ENCODE measurements around the gene KIF21B.

KIF21B gene

GRCh38 chr1:200922406-200922805, 101.1 kb downstream of the KIF21B start:
- no peaks in the 10 kb centered on the region for H3K27me3 ChIP-seq (ENCODE audit: insufficient read depth, poor library complexity, severe bottlenecking)
- TF ChIP-seq REST (IDR thresholded peaks at IDR 0.05; ENCODE audit: insufficient replicate concordance, low read depth), result no peak
- no peak for TF ChIP-seq CTCF (IDR thresholded peaks at IDR 0.05; ENCODE audit: insufficient read depth, low read length)
- no peak for TF ChIP-seq GABPA (IDR thresholded peaks at IDR 0.05; ENCODE audit: low read depth)
- no peak for TF ChIP-seq POLR2AphosphoS5 (IDR thresholded peaks at IDR 0.05; ENCODE audit: low read depth)
- no peak for TF ChIP-seq SPI1 (IDR thresholded peaks at IDR 0.05; ENCODE audit: borderline replicate concordance, low read depth)
- H3K4me3 ChIP-seq (replicated peaks; ENCODE audit: insufficient read depth, low read length), result no peak overlapping the region
- DNase-seq (ENCODE audit: low read depth in 1 of 2, low spot score in 1 of 2), result no peak
- no peak overlapping the region for H3K27ac ChIP-seq (replicated peaks)

DNA sequence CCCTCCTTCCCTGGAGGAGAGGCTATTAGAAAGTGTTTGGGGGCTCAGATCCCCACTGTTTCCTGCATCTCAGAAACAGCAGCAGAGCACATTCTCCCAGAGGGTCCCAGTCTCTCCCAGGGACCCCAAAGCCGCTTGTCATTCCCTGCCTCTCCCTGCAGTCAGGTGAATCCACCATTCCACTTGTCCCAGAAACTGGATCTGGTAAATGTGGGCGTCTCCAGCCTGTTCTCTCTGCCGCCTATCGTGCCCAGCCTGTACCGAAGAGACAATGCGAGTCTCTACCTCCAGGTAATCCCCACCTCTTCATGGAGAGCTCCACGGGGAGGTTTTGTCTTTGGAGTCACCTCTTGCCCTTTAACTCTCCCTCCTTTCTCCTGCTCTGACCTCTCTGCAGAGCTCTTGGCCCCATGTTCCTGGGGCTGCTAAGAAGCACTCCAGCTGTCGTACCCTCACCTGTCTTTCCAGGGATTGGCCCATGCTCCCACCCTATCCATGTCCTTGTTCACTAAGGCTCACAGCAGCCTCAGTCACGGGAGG, 101.9 kb downstream of the KIF21B start:
- TF ChIP-seq POLR2AphosphoS5 (IDR thresholded peaks at IDR 0.05; ENCODE audit: low read depth) (no peak), GABPA (IDR thresholded peaks at IDR 0.05; ENCODE audit: low read depth) (no peak), REST (IDR thresholded peaks at IDR 0.05; ENCODE audit: insufficient replicate concordance, low read depth) (no peak), SPI1 (IDR thresholded peaks at IDR 0.05; ENCODE audit: borderline replicate concordance, low read depth) (no peak), CTCF (IDR thresholded peaks at IDR 0.05; ENCODE audit: insufficient read depth, low read length) (no peak)
- H3K27me3 ChIP-seq (ENCODE audit: insufficient read depth, poor library complexity, severe bottlenecking), result no peaks in the 10 kb centered on the region
- DNase-seq (ENCODE audit: low read depth in 1 of 2, low spot score in 1 of 2), result no peak
- no peak overlapping the region for H3K4me3 ChIP-seq (replicated peaks; ENCODE audit: insufficient read depth, low read length)
- no peak overlapping the region for H3K27ac ChIP-seq (replicated peaks)

Measured in HL-60 (cell line).